Muscle of leg (tissue), 16 donors: Measurements from ENCODE around the gene POFUT1. TPM values are rescaled to one million over a fixed set of nuclear protein-coding genes. Genes with fewer than 3 reads are reported as not detected.
A peak's percentile ranks its signal among the peaks of the same experiment; 100 is the strongest.

Source experiments
- DNase-seq: peaks from one replicate; pipeline ENCODE4 v3.0.0; 2013
- H3K27ac ChIP-seq: one replicate; pipeline ENCODE4 v1.5.1; 2013; ENCODE audit warnings: mild to moderate bottlenecking, low read length, control low read depth
- H3K27me3 ChIP-seq: one replicate; pipeline ENCODE4 v1.6.1; 2013; ENCODE audit warnings: low read length; ENCODE audit not compliant: control insufficient read depth, insufficient read depth
- H3K36me3 ChIP-seq: one replicate; pipeline ENCODE4 v1.6.1; 2013; ENCODE audit warnings: low read length; ENCODE audit not compliant: control insufficient read depth, insufficient read depth
- H3K4me1 ChIP-seq: one replicate; pipeline ENCODE4 v1.6.1; 2013; ENCODE audit warnings: low read length; ENCODE audit not compliant: control insufficient read depth, insufficient read depth
- H3K4me3 ChIP-seq: one replicate; pipeline ENCODE4 v1.5.1; 2013; ENCODE audit warnings: low read length, control low read depth
- H3K9me3 ChIP-seq: replicated peaks from 2 replicates; pipeline ENCODE4 v1.6.1; 2013; ENCODE audit warnings: low read depth, low read length; ENCODE audit not compliant: control insufficient read depth
- whole genome bisulfite sequencing: methylation state at CpG from one replicate; pipeline ENCODE4 v1.1.5; 2013; ENCODE audit warnings: missing lambda C conversion rate; ENCODE audit not compliant: insufficient coverage; 5-methylcytosine and 5-hydroxymethylcytosine counted together
- long read RNA-seq, 11 donors: transcript quantifications; one replicate each; lab custom pipeline, GENCODE V29; 2026
- polyA plus RNA-seq, 8 donors: library from polyadenylated mRNA; unstranded; fragments of 120-200 nt; gene quantifications; one replicate each; pipeline versions ENCODE4 v1.2.1 to v1.2.3, GENCODE V29; 2013; ENCODE audit warnings: inconsistent platforms in 1 of 8, low replicate concordance in 1 of 8; ENCODE audit not compliant: insufficient read length in 8 of 8, insufficient read depth in 1 of 8
- total RNA-seq: library from RNA; stranded (reverse); fragments of 120-200 nt; gene quantifications from one replicate; pipeline ENCODE4 v1.2.4, GENCODE V29; 2013

Gene POFUT1
- total RNA-seq (25.5 TPM), polyA plus RNA-seq (10 to 100 TPM; 23.2 to 39.1 (median 31.1) TPM)
- long read RNA-seq, donor 1, full-length matches to known transcripts, result 5 of 5 reads
- long read RNA-seq, donor 1, partial matches to known transcripts, result 0 of 5 reads
- long read RNA-seq, donor 1, other reads (novel, unspliced or antisense), result 0 of 5 reads
- long read RNA-seq, donor 2, full-length matches to known transcripts, result 2 of 2 reads
- long read RNA-seq, donor 2, partial matches to known transcripts, result 0 of 2 reads
- long read RNA-seq, donor 2, other reads (novel, unspliced or antisense), result 0 of 2 reads
- long read RNA-seq, donor 3, full-length matches to known transcripts, result 11 of 11 reads
- long read RNA-seq, donor 3, partial matches to known transcripts, result 0 of 11 reads
- long read RNA-seq, donor 3, other reads (novel, unspliced or antisense), result 0 of 11 reads
- long read RNA-seq, donor 4, full-length matches to known transcripts, result 4 of 4 reads
- long read RNA-seq, donor 4, partial matches to known transcripts, result 0 of 4 reads
- long read RNA-seq, donor 4, other reads (novel, unspliced or antisense), result 0 of 4 reads
- long read RNA-seq, donor 5, full-length matches to known transcripts, result 11 of 23 reads
- long read RNA-seq, donor 5, partial matches to known transcripts, result 12 of 23 reads
- long read RNA-seq, donor 5, other reads (novel, unspliced or antisense), result 0 of 23 reads
- long read RNA-seq, donor 6, full-length matches to known transcripts, result 6 of 6 reads
- long read RNA-seq, donor 6, partial matches to known transcripts, result 0 of 6 reads
- long read RNA-seq, donor 6, other reads (novel, unspliced or antisense), result 0 of 6 reads
- long read RNA-seq, donor 7, full-length matches to known transcripts, result 9 of 9 reads
- long read RNA-seq, donor 7, partial matches to known transcripts, result 0 of 9 reads
- long read RNA-seq, donor 7, other reads (novel, unspliced or antisense), result 0 of 9 reads
- long read RNA-seq, donor 8, full-length matches to known transcripts, result 5 of 5 reads
- long read RNA-seq, donor 8, partial matches to known transcripts, result 0 of 5 reads
- long read RNA-seq, donor 8, other reads (novel, unspliced or antisense), result 0 of 5 reads
- long read RNA-seq, donor 9, full-length matches to known transcripts, result 7 of 7 reads
- long read RNA-seq, donor 9, partial matches to known transcripts, result 0 of 7 reads
- long read RNA-seq, donor 9, other reads (novel, unspliced or antisense), result 0 of 7 reads
- long read RNA-seq, donor 10, full-length matches to known transcripts, result 9 of 9 reads
- long read RNA-seq, donor 10, partial matches to known transcripts, result 0 of 9 reads
- long read RNA-seq, donor 10, other reads (novel, unspliced or antisense), result 0 of 9 reads
- long read RNA-seq, donor 11, full-length matches to known transcripts, result 9 of 9 reads
- long read RNA-seq, donor 11, partial matches to known transcripts, result 0 of 9 reads
- long read RNA-seq, donor 11, other reads (novel, unspliced or antisense), result 0 of 9 reads

DNA sequence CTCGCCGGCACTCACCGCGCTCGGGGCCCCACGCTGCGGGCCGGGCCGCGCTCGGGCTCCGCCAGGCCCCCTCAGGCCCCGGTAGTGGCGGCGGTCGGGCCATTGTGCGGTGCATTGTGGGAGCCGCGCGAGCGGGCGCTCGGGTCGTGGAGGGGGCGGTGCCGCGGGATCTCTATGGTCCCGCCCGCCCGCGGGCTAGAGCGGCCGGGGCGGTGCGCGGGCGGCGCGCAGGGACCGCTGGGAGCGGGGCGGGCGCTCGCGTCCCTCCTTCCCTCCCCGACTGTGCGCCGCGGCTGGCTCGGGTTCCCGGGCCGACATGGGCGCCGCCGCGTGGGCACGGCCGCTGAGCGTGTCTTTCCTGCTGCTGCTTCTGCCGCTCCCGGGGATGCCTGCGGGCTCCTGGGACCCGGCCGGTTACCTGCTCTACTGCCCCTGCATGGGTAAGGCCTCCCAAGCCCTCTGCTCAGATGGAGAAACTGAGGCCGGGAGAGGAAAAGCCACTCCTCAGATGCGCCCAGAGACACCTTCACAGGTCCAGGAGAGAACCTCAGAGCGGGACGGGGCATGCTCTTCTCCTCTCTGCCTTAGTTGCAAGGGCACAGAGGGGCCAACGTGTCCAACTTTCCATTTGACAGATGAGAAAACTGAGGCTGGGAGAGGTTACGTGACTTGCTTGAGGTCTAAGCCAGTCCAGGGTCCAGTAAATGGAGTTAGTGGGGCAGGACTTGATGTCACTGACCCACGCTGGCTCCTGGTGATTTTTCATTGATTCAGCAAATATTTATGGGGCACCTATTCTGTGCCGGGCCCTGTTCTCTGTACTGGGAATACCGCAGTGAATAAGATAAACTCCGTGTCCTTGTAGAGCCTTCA is at the start of gene POFUT1, which contains the start of gene PLAGL2:
Gene POFUT1, plus strand, starts transcription at position 255 of the 873 bp plus-strand sequence. Its CDS starts 62 bp downstream, at position 317.
Gene PLAGL2, minus strand, starts transcription at position 118 of the 873 bp plus-strand sequence. CDS start 5,565 bp downstream, outside the sequence.
- H3K4me3 ChIP-seq, result peak within 1 kb of the TSS; percentile 99
- H3K27ac ChIP-seq, result peak within 1 kb of the TSS; percentile 85
- WGBS, result under 1% methylated on average over 71 of the region's 74 CpGs
- H3K27me3 ChIP-seq, result no peaks in the 10 kb centered on the region
- peak; percentile 96 for DNase-seq
- peaks cover 34% of the 10 kb centered on the region for H3K36me3 ChIP-seq
- H3K4me1 ChIP-seq, result peaks cover 52% of the 10 kb centered on the region
- H3K9me3 ChIP-seq, result no peaks in the 10 kb centered on the region

DNA sequence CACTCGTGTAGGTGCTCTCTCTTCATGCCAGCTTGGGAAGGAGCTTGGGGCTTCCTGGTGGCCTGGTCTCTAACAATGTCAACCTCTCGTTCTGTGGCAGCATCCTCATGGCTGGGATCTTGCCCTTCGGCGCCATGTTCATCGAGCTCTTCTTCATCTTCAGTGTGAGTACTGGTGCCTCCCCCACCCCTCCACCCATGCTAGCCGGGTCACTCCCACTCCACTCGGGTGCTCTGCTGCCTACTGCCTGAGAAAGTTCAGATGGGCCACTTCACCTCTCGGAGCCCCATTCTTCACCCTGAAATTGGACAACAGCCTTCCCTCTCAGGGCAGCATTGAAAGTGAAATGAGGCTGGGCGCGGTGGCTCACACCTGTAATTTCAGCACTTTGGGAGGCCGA is 49.3 kb upstream of the POFUT1 start:
- Histone ChIP-seq H3K27me3 (no peaks in the 10 kb centered on the region), H3K36me3 (peaks cover 67% of the 10 kb centered on the region), H3K27ac (no peak overlapping the region), H3K4me3 (no peak overlapping the region), H3K9me3 (no peaks in the 10 kb centered on the region), H3K4me1 (peaks cover 12% of the 10 kb centered on the region)
- DNase-seq, result no peak
- WGBS, result 92% methylated on average over 11 of the region's 11 CpGs

DNA sequence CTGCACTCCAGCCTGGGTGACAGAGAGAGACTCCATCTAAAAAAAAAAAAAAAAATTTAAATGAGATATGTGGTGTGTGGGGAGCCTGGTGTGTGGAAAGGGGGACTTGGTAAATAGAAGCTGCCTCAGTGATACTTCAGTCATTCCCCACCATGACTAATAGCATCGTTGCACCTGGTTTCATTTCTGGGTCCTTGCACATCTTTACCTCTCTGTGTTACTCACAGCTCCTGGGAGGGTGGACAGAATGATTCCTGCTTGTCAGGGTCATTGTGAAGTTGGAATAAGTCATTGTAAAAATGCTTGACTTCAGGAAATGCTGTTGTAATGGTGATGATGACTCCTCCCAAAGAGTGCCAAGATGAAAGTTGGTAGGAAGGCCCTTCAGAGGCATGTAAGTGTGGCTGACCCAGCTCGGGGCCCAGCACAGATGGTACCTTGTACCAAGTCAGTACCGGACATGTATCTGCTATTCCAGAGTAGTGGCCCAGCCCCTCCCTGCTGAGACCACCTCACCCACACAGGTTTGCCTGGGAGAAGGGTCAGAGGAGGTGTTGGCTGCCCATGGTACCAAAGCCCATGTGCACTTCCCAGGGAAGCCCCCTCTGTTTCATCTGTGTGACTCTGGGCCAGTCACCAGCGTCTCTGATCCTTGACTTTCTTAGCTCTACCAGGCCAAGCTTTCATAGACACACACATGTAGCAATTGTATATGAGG is 48.6 kb upstream of the POFUT1 start:
- peaks cover 66% of the 10 kb centered on the region for H3K36me3 ChIP-seq
- 100% methylated on average over 1 of the region's 4 CpGs for WGBS

DNA sequence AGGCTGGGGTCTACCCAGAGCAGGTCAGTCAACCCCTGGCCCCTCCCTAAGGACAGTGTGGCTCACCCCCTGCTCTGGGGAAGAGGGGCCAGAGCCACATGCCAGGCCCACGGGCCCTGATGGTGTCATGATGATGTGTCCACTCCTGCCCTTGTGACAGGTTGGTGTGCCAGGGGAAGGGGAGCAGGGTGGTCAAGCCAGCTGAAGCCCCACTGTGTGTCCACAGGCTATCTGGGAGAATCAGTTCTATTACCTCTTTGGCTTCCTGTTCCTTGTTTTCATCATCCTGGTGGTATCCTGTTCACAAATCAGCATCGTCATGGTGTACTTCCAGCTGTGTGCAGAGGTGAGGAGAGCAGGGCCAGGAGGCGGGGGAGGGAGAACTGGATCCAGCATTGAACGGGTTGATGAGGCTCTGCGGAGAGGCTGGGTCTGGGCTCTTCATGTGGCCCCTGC is 47.9 kb upstream of the POFUT1 start:
- Histone ChIP-seq H3K27ac (no peak overlapping the region), H3K4me1 (peaks cover 10% of the 10 kb centered on the region), H3K9me3 (no peaks in the 10 kb centered on the region), H3K4me3 (no peak overlapping the region), H3K36me3 (peaks cover 67% of the 10 kb centered on the region), H3K27me3 (no peaks in the 10 kb centered on the region)
- DNase-seq, result no peak
- 80% methylated on average over 4 of the region's 5 CpGs for WGBS

More for the DNA sequence above, 48.6 kb upstream of the POFUT1 start:
- H3K4me3 ChIP-seq, result no peak overlapping the region
- no peaks in the 10 kb centered on the region for H3K9me3 ChIP-seq
- H3K27me3 ChIP-seq, result no peaks in the 10 kb centered on the region
- no peak overlapping the region for H3K27ac ChIP-seq
- peaks cover 12% of the 10 kb centered on the region for H3K4me1 ChIP-seq
- DNase-seq, result no peak

DNA sequence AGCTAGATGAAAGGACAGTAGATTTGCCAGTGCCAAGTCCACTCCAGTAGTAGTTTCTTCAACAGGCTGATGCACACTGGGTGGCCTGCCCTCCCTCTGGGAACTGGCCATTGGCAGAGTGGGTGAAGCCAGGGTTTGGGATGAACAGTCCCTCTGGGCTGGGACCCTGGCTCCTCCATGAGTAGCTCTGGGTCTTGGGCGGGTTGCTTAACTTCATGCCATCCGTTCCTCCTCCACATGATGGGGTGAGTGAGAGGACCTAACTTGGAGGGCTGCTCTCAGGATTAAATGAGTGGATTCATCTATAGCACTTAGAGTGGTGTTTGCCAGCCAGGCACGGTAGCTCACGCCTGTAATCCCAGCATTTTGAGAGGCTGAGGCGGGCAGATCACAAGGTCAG is 47.3 kb upstream of the POFUT1 start:
- Histone ChIP-seq H3K4me1 (peaks cover 4% of the 10 kb centered on the region), H3K27me3 (no peaks in the 10 kb centered on the region), H3K4me3 (no peak overlapping the region), H3K9me3 (no peaks in the 10 kb centered on the region), H3K27ac (no peak overlapping the region), H3K36me3 (peaks cover 68% of the 10 kb centered on the region)
- 95% methylated on average over 3 of the region's 5 CpGs for WGBS
- no peak for DNase-seq

DNA sequence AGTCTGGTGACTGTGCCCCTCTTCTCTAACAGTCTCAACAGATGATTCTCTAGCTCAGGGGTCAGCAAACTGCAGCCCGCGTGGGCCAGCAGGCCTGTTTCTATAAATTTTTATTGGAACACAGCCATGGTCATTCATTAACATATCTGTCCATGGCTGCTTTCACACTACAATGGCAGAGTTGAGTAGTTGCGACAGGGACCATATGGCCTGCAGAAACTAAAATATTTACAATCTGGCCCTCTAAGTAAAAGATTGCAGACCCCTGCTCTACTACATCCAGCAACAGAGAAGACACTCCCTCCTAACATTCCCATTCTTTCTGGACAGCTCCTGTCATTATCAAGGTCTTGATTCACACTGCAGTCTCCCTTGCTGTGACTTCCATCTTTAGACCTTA is 45.3 kb upstream of the POFUT1 start:
- Histone ChIP-seq H3K9me3 (no peaks in the 10 kb centered on the region), H3K27me3 (no peaks in the 10 kb centered on the region), H3K4me1 (no peaks in the 10 kb centered on the region), H3K27ac (no peak overlapping the region), H3K36me3 (peaks cover 85% of the 10 kb centered on the region), H3K4me3 (no peak overlapping the region)
- WGBS, result 75% methylated on average over 2 of the region's 3 CpGs
- no peak for DNase-seq

DNA sequence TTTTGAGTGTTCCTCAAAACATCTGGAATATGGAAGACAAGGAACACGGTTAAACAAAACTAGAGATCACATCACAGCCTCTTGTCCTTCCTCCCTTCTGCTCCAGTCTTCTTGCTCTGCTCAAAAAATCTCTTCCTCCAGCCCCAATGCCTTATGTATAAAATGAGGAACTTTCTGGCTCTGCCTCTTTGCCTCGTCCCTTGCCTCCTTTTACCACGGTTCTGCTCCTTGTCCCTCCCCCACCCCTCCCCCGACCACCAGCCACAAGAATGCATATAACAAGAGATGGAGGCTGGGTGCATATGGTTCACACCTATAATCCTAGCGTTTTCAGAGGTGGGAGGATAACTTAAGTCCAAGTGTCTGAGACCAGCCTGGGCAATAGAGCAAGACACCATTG is 43.7 kb upstream of the POFUT1 start:
- DNase-seq, result no peak
- H3K4me3 ChIP-seq, result no peak overlapping the region
- 50% methylated on average over 1 of the region's 5 CpGs for WGBS
- H3K27ac ChIP-seq, result no peak overlapping the region
- no peaks in the 10 kb centered on the region for H3K9me3 ChIP-seq
- H3K4me1 ChIP-seq, result no peaks in the 10 kb centered on the region
- peaks cover 75% of the 10 kb centered on the region for H3K36me3 ChIP-seq
- no peaks in the 10 kb centered on the region for H3K27me3 ChIP-seq

DNA sequence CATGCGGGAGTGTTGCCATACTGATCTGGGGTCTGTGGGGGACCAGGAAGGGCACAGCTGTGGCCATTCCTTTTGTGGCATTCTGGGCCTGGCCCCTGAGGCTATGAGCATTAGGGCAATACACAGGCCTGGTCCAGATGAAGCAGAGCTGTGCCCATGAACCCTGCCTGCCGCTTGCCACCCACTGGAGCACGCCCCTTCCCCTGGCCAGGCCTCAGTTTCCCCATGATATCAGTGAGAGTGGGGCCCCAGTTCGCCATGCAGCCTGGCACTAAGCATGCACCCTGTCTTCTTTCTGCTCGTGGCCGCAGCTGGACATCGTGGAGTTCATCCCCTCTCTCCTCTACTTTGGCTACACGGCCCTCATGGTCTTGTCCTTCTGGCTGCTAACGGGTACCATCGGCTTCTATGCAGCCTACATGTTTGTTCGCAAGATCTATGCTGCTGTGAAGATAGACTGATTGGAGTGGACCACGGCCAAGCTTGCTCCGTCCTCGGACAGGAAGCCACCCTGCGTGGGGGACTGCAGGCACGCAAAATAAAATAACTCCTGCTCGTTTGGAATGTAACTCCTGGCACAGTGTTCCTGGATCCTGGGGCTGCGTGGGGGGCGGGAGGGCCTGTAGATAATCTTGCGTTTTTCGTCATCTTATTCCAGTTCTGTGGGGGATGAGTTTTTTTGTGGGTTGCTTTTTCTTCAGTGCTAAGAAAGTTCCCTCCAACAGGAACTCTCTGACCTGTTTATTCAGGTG is 42.5 kb upstream of the POFUT1 start:
- DNase-seq, result no peak
- WGBS, result 86% methylated on average over 9 of the region's 21 CpGs
- peaks cover 63% of the 10 kb centered on the region for H3K36me3 ChIP-seq
- no peak overlapping the region for H3K27ac ChIP-seq
- no peak overlapping the region for H3K4me3 ChIP-seq
- no peaks in the 10 kb centered on the region for H3K4me1 ChIP-seq
- H3K9me3 ChIP-seq, result no peaks in the 10 kb centered on the region
- H3K27me3 ChIP-seq, result no peaks in the 10 kb centered on the region
